DOHH2 (cell line): ENCODE data around the gene UBAP1.
"Not testable (repeated sequence)": the region's sequence is repeated elsewhere in the genome, so short reads cannot be mapped to it uniquely, and the experiment has no call there.

ENCODE experiments used
- H3F3A ChIP-seq: fragments of 200-600 bp; sonication (generic), shearing (Covaris generic); 2 replicates; pipeline ENCODE4 v1.6.0; 2016; ENCODE audit warnings: antibody characterized with exemption, mild to moderate bottlenecking; ENCODE audit not compliant: control insufficient read depth, insufficient read depth
- H3K27ac ChIP-seq: fragments of 200-600 bp; sonication (generic); 2 replicates; pipeline ENCODE4 v1.5.1; 2014; ENCODE audit warnings: low read depth, mild to moderate bottlenecking, low read length, moderate library complexity
- H3K27me3 ChIP-seq: fragments of 200-600 bp; sonication (generic); 2 replicates; pipeline ENCODE4 v1.6.1; 2014; ENCODE audit warnings: mild to moderate bottlenecking, low read length, mixed read lengths; ENCODE audit not compliant: control insufficient read depth
- H3K36me3 ChIP-seq: fragments of 200-600 bp; sonication (generic); 2 replicates; pipeline ENCODE4 v1.6.1; 2014; ENCODE audit warnings: mild to moderate bottlenecking, low read length, moderate library complexity, mixed read lengths; ENCODE audit not compliant: control insufficient read depth
- H3K4me1 ChIP-seq: fragments of 200-600 bp; sonication (generic); 2 replicates; pipeline ENCODE4 v1.6.1; 2014; ENCODE audit warnings: mild to moderate bottlenecking, low read length, mixed read lengths; ENCODE audit not compliant: control insufficient read depth
- H3K4me2 ChIP-seq: fragments of 200-600 bp; sonication (generic); 2 replicates; pipeline ENCODE4 v1.6.0; 2014; ENCODE audit warnings: mild to moderate bottlenecking, low read length, moderate library complexity
- H3K4me3 ChIP-seq: fragments of 200-600 bp; sonication (generic); 2 replicates; pipeline ENCODE4 v1.5.1; 2014; ENCODE audit warnings: mild to moderate bottlenecking, low read length, mixed read lengths
- H3K79me2 ChIP-seq: fragments of 200-600 bp; sonication (generic); 2 replicates; pipeline ENCODE4 v1.6.1; 2014; ENCODE audit warnings: mild to moderate bottlenecking, low read length, mixed read lengths; ENCODE audit not compliant: control insufficient read depth
- H3K9me2 ChIP-seq: fragments of 200-600 bp; sonication (generic); replicated peaks from 2 replicates; pipeline ENCODE4 v1.6.1; 2014; ENCODE audit warnings: mild to moderate bottlenecking, low read length, mixed read lengths; ENCODE audit not compliant: control insufficient read depth
- H3K9me3 ChIP-seq: fragments of 200-600 bp; sonication (generic); 2 replicates; pipeline ENCODE4 v1.6.1; 2014; ENCODE audit warnings: antibody characterized with exemption, low read length, mixed read lengths; ENCODE audit not compliant: control insufficient read depth, insufficient read depth
- H4K20me1 ChIP-seq: fragments of 200-600 bp; sonication (generic); 2 replicates; pipeline ENCODE4 v1.6.0; 2014; ENCODE audit warnings: low read depth, mild to moderate bottlenecking, antibody characterized with exemption, low read length, moderate library complexity; ENCODE audit not compliant: control insufficient read depth, insufficient read depth
- CTCF ChIP-seq: fragments of 200-600 bp; sonication (generic); IDR thresholded peaks from one replicate; pipeline ENCODE4 v1.5.1; 2014; ENCODE audit warnings: antibody characterized with exemption, mild to moderate bottlenecking, low read depth, low read length; ENCODE audit not compliant: poor library complexity, severe bottlenecking
- EZH2phosphoT487 ChIP-seq: fragments of 200-600 bp; sonication (generic); IDR thresholded peaks from 2 replicates; pipeline ENCODE4 v1.6.1; 2017; ENCODE audit warnings: borderline replicate concordance, mild to moderate bottlenecking, antibody characterized with exemption, low read length, moderate library complexity, mixed read lengths

UBAP1 gene

GRCh38 chr9:34190996-34191892 lies 12.4 kb downstream of the UBAP1 start:
- Histone ChIP-seq H3K9me2 (no peaks in the 10 kb centered on the region), H3K27me3 (no peaks in the 10 kb centered on the region), H3K9me3 (no peaks in the 10 kb centered on the region), H3K36me3 (no peaks in the 10 kb centered on the region; the same call in 1 of the 2 replicates), H3K4me3 (no peak overlapping the region), H3K4me1 (peaks cover 46% of the 10 kb centered on the region), H3K4me2 (no peak overlapping the region), H3K79me2 (peaks cover 95% of the 10 kb centered on the region), H3K27ac (no peak overlapping the region), H4K20me1 (peaks cover 9% of the 10 kb centered on the region), H3F3A (peaks cover 8% of the 10 kb centered on the region)
- TF ChIP-seq EZH2phosphoT487 (no peak), CTCF (no peak)

GRCh38 chr9:34195143-34195542 lies 16.3 kb downstream of the UBAP1 start:
- H3K4me2 ChIP-seq = no peak overlapping the region
- H3K4me1 ChIP-seq = peaks cover 29% of the 10 kb centered on the region
- peaks cover 5% of the 10 kb centered on the region; the same call in 1 of the 2 replicates for H3F3A ChIP-seq
- no peak overlapping the region for H3K4me3 ChIP-seq
- no peak for TF ChIP-seq CTCF
- no peak for TF ChIP-seq EZH2phosphoT487
- H3K9me2 ChIP-seq = no peaks in the 10 kb centered on the region
- H3K79me2 ChIP-seq = peaks cover 93% of the 10 kb centered on the region
- no peaks in the 10 kb centered on the region for H3K27me3 ChIP-seq
- no peak overlapping the region for H3K27ac ChIP-seq
- H3K9me3 ChIP-seq = no peaks in the 10 kb centered on the region
- H3K36me3 ChIP-seq = peaks cover 16% of the 10 kb centered on the region
- H4K20me1 ChIP-seq = peaks cover 10% of the 10 kb centered on the region; the same call in 1 of the 2 replicates

- not testable (repeated sequence) for H3K4me3 ChIP-seq, H3K4me2 ChIP-seq, H4K20me1 ChIP-seq, H3K27me3 ChIP-seq, H3K9me2 ChIP-seq, H3K9me3 ChIP-seq, H3K27ac ChIP-seq, H3F3A ChIP-seq
- Histone ChIP-seq H3K4me1 (peaks cover 20% of the 10 kb centered on the region), H3K79me2 (peaks cover 94% of the 10 kb centered on the region), H3K36me3 (peaks cover 23% of the 10 kb centered on the region)
Measured at GRCh38 chr9:34197286-34197685, 18.4 kb downstream of the UBAP1 start.
